SK-N-SH (cell line): ENCODE measurements around the gene TMEM14C. TPM values are rescaled to one million over a fixed set of nuclear protein-coding genes. Genes with fewer than 3 reads are reported as not detected.

Experiments used
- CTCF ChIA-PET: fragments of 300-600, 350-600 bp; formaldehyde crosslinking; extraction: SDS; loops from one replicate; lab custom pipeline; 2021; lab: Yijun Ruan, JAX
- POLR2A ChIA-PET: fragments of 350-600 bp; sonication (Branson Sonifier 250); formaldehyde crosslinking; extraction: SDS; loops from one replicate; lab custom pipeline; 2020; ENCODE audit warnings: antibody characterized with exemption, inconsistent platforms; lab: Yijun Ruan, JAX
- DNase-seq: peaks from one replicate; pipeline ENCODE4 v3.0.0; 2012
- H2AFZ ChIP-seq: fragments of 200-600 bp; sonication (generic); 2 replicates; pipeline ENCODE4 v1.8.1; 2016; ENCODE audit warnings: antibody characterized with exemption, mild to moderate bottlenecking, low read depth
- H3F3A ChIP-seq: fragments of 200-600 bp; sonication (generic); replicated peaks from 2 replicates; pipeline ENCODE3; 2016; ENCODE audit warnings: antibody characterized with exemption, mild to moderate bottlenecking; ENCODE audit not compliant: insufficient read depth
- H3K27ac ChIP-seq, 2 experiments: fragments of 200-500 bp in 1 of 2; fragments of 200-600 bp in 1 of 2; sonication (Bioruptor generic) in 1 of 2; sonication (generic), shearing (Covaris generic) in 1 of 2; 2 replicates each; pipeline versions ENCODE4 v1.5.1 to v1.6.1; 2014 to 2016; ENCODE audit warnings: low read depth in 2 of 2, inconsistent platforms in 1 of 2, low read length in 1 of 2, mild to moderate bottlenecking in 1 of 2, mixed read lengths in 1 of 2
- H3K27me3 ChIP-seq: fragments of 200-600 bp; sonication (generic), shearing (Covaris generic); 2 replicates; pipeline ENCODE4 v1.6.1; 2016; ENCODE audit warnings: mixed run types; ENCODE audit not compliant: insufficient read depth
- H3K36me3 ChIP-seq, 2 experiments: fragments of 200-500 bp in 1 of 2; fragments of 200-600 bp in 1 of 2; sonication (Bioruptor generic) in 1 of 2; sonication (generic) in 1 of 2; replicated peaks in 1 of 2; 2 replicates each; pipeline versions ENCODE3 to v1.5.1; 2014 to 2016; ENCODE audit warnings: low read length in 1 of 2, mild to moderate bottlenecking in 1 of 2; ENCODE audit not compliant: insufficient read depth in 2 of 2, control insufficient read depth in 1 of 2
- H3K4me1 ChIP-seq, 2 experiments: fragments of 200-500 bp in 1 of 2; fragments of 200-600 bp in 1 of 2; sonication (Bioruptor generic) in 1 of 2; sonication (generic), shearing (Covaris generic) in 1 of 2; 2 replicates each; pipeline versions ENCODE4 v1.5.1 to v1.6.1; 2014 to 2016; ENCODE audit warnings: low read depth in 1 of 2, low read length in 1 of 2, mixed run types in 1 of 2; ENCODE audit not compliant: insufficient read depth in 2 of 2, control insufficient read depth in 1 of 2
- H3K4me2 ChIP-seq: fragments of 200-600 bp; sonication (generic), shearing (Covaris generic); 2 replicates; pipeline ENCODE4 v1.6.1; 2017; ENCODE audit warnings: mixed run types
- H3K4me3 ChIP-seq, 2 experiments: fragments of 200-500 bp in 1 of 2; fragments of 200-600 bp in 1 of 2; sonication (Bioruptor generic) in 1 of 2; sonication (generic), shearing (Covaris generic) in 1 of 2; 2 replicates each; pipeline versions ENCODE4 v1.5.1 to v1.8.1; 2014 to 2016; ENCODE audit warnings: low read depth in 2 of 2, inconsistent platforms in 1 of 2, low read length in 1 of 2, mild to moderate bottlenecking in 1 of 2, mixed read lengths in 1 of 2, moderate library complexity in 1 of 2
- H3K79me2 ChIP-seq: fragments of 200-600 bp; sonication (generic); 2 replicates; pipeline ENCODE4 v1.8.1; 2017; ENCODE audit warnings: mild to moderate bottlenecking; ENCODE audit not compliant: insufficient read depth
- H3K9ac ChIP-seq: fragments of 200-600 bp; sonication (generic); 2 replicates; pipeline ENCODE4 v1.6.1; 2017; ENCODE audit warnings: mixed run types
- H3K9me2 ChIP-seq: fragments of 200-600 bp; sonication (generic); 2 replicates; pipeline ENCODE4 v1.6.1; 2017; ENCODE audit warnings: mixed run types
- H3K9me3 ChIP-seq: fragments of 200-600 bp; sonication (generic); 2 replicates; pipeline ENCODE4 v1.6.1; 2017; ENCODE audit warnings: mixed run types, mild to moderate bottlenecking, moderate library complexity
- H4K20me1 ChIP-seq: fragments of 200-600 bp; sonication (generic); 2 replicates; pipeline ENCODE4 v1.6.1; 2017; ENCODE audit warnings: mild to moderate bottlenecking, mixed run types; ENCODE audit not compliant: insufficient read depth
- CTCF ChIP-seq: fragments of 200-600 bp; sonication (generic); IDR thresholded peaks from 2 replicates; pipeline ENCODE4 v1.6.1; 2017; ENCODE audit warnings: antibody characterized with exemption, mild to moderate bottlenecking, moderate library complexity
- FOSL2 ChIP-seq: IDR thresholded peaks from 2 replicates; pipeline ENCODE4 v1.4.0; 2012; ENCODE audit warnings: low read depth, mild to moderate bottlenecking, moderate library complexity, borderline replicate concordance
- FOXJ3 ChIP-seq: sonication (generic); formaldehyde crosslinking; IDR thresholded peaks from 2 replicates; pipeline ENCODE4 v1.5.1; 2020; ENCODE audit warnings: mild to moderate bottlenecking, missing genetic modification reagents
- JUND ChIP-seq: IDR thresholded peaks from 2 replicates; pipeline ENCODE4 v1.4.0; 2012
- PBX3 ChIP-seq: IDR thresholded peaks from 2 replicates; pipeline ENCODE4; 2012
- RAD21 ChIP-seq: IDR thresholded peaks from 2 replicates; pipeline ENCODE4 v1.6.1; 2012; ENCODE audit warnings: mild to moderate bottlenecking, low read length
- RCOR1 ChIP-seq: fragments of 150-350 bp; IDR thresholded peaks from 2 replicates; pipeline ENCODE4 v1.6.1; 2017; ENCODE audit warnings: antibody characterized with exemption, low read length
- RFX5 ChIP-seq: IDR thresholded peaks from 2 replicates; pipeline ENCODE4 v1.6.1; 2012; ENCODE audit warnings: mild to moderate bottlenecking, improper control_type of control experiment, low read length
- RXRA ChIP-seq: IDR thresholded peaks from 2 replicates; pipeline ENCODE4 v1.4.0; 2012; ENCODE audit warnings: low read depth, mild to moderate bottlenecking, borderline replicate concordance
- SMC3 ChIP-seq: IDR thresholded peaks from 2 replicates; pipeline ENCODE4 v1.6.1; 2012; ENCODE audit warnings: low read depth, low read length, improper control_type of control experiment
- TCF12 ChIP-seq: IDR thresholded peaks from 2 replicates; pipeline ENCODE4 v1.4.0; 2012
- TEAD4 ChIP-seq: IDR thresholded peaks from 2 replicates; pipeline ENCODE4 v1.4.0; 2012; ENCODE audit warnings: mild to moderate bottlenecking, borderline replicate concordance; ENCODE audit not compliant: insufficient read depth
- YY1 ChIP-seq: IDR thresholded peaks from 2 replicates; pipeline ENCODE4 v1.4.0; 2012; ENCODE audit warnings: low read depth, mild to moderate bottlenecking
- WGBS: methylation state at CpG from one replicate; pipeline ENCODE4 v1.1.6; 2017; ENCODE audit warnings: low lambda C conversion rate; 5-methylcytosine and 5-hydroxymethylcytosine counted together
- polyA plus RNA-seq, 3 experiments: library from polyadenylated mRNA; depleted of rRNA; stranded (reverse); fragments of >200 nt; gene quantifications; 2 replicates each; pipeline ENCODE4 v1.2.3, GENCODE V29; 2012

TMEM14C gene
- polyA plus RNA-seq, 1 of the 3 experiments (the other 2 are of a cell fraction) = 199 TPM

GRCh38 chr6:10756085-10756484, 33.2 kb downstream of the TMEM14C start:
- 96% methylated on average over 1 of the region's 1 CpG for WGBS
- Histone ChIP-seq H3K9me3 (no peaks in the 10 kb centered on the region), H3K4me2 (no peak overlapping the region), H2AFZ (no peak overlapping the region), H3K9ac (no peak overlapping the region), H3F3A (peaks cover 21% of the 10 kb centered on the region), H3K9me2 (no peaks in the 10 kb centered on the region), H3K27ac (no peak overlapping the region), H3K4me1 (peaks cover 0 to 15% of the 10 kb centered on the region in 2 experiments; a peak in 2 of 4 replicates), H3K27me3 (no peaks in the 10 kb centered on the region), H3K4me3 (no peak overlapping the region), H3K36me3 (peaks cover 28 to 34% of the 10 kb centered on the region in 2 experiments), H4K20me1 (peaks cover 4% of the 10 kb centered on the region; the same call in 1 of the 2 replicates), H3K79me2 (peaks cover 47% of the 10 kb centered on the region)
- TF ChIP-seq SMC3 (no peak), RFX5 (no peak), PBX3 (no peak)
- DNase-seq = no peak
- POLR2A ChIA-PET = no interaction called here
- CTCF ChIA-PET = no interaction called here

- TF ChIP-seq YY1 (no peak), CTCF (peak; percentile 61), TCF12 (peak; percentile 23; the same call in 1 of the 2 replicates), RCOR1 (no peak), FOSL2 (peak; percentile 78; the same call in 1 of the 2 replicates), FOXJ3 (CRISPR knock-in tag) (no peak), TEAD4 (peak; percentile 57; the same call in 1 of the 2 replicates), JUND (peak; percentile 88), RXRA (peak; percentile 17; the same call in 1 of the 2 replicates), RAD21 (peak; percentile 39)
- TF ChIP-seq, all 33 proteins: peak for 7
- H3K36me3 ChIP-seq = peaks cover 15 to 39% of the 10 kb centered on the region in 2 experiments
- no peak overlapping the region for H3K9ac ChIP-seq
Measured at GRCh38 chr6:10759312-10759839, 36.5 kb downstream of the TMEM14C start.

More at GRCh38 chr6:10759312-10759839, 36.5 kb downstream of the TMEM14C start:
- CTCF ChIA-PET = interaction anchor here (0.6 to 2.2 kb wide), 7 partner anchors 8 to 333 kb away, joined by 3 to 9 read pairs (median 5); no protein-coding TSS in a partner anchor
- Histone ChIP-seq H2AFZ (no peak overlapping the region), H3K9me3 (no peaks in the 10 kb centered on the region), H3K27ac (peak overlapping the region in 1 of 2 experiments; percentile 41; a peak in 2 of 4 replicates), H3K4me1 (peaks cover 0 to 15% of the 10 kb centered on the region in 2 experiments; a peak in 2 of 4 replicates), H3K9me2 (no peaks in the 10 kb centered on the region), H3K27me3 (no peaks in the 10 kb centered on the region), H4K20me1 (peaks cover 4% of the 10 kb centered on the region; the same call in 1 of the 2 replicates), H3K79me2 (peaks cover 25% of the 10 kb centered on the region), H3K4me3 (no peak overlapping the region), H3F3A (peaks cover 21% of the 10 kb centered on the region), H3K4me2 (peak overlapping the region; percentile 23; the same call in 1 of the 2 replicates)
- peak; percentile 30 for DNase-seq
- WGBS = 46% methylated on average over 3 of the region's 3 CpGs
- POLR2A ChIA-PET = no interaction called here
